ENCODE data around the gene FAT2.

GRCh38 chr5:151574444-151574996 lies 16.6 kb downstream of the FAT2 start:
- TF ChIP-seq CTCF (IDR thresholded peaks at IDR 0.05) (no peak), POLR2A (IDR thresholded peaks at IDR 0.05) (no peak)

All from esophagus squamous epithelium (tissue), 4 donors.